OCI-LY3 (cell line): ENCODE results near the gene TRIM24.

ENCODE experiments used
- H2AFZ ChIP-seq: fragments of 200-600, 300-600 bp; shearing (Covaris generic); 2 replicates; pipeline ENCODE4 v1.6.0; 2014; ENCODE audit warnings: antibody characterized with exemption, low read depth, low read length
- H3K27ac ChIP-seq: fragments of 200-600, 300-600 bp; sonication (generic); 2 replicates; pipeline ENCODE4 v1.5.1; 2014; ENCODE audit warnings: mild to moderate bottlenecking, low read length, moderate library complexity, mixed read lengths
- H3K27me3 ChIP-seq: fragments of 200-600, 300-600 bp; sonication (generic); 2 replicates; pipeline ENCODE4 v1.6.1; 2014; ENCODE audit warnings: low read depth, low read length, mixed read lengths
- H3K36me3 ChIP-seq: fragments of 200-600, 300-600 bp; sonication (generic); replicated peaks from 2 replicates; pipeline ENCODE3; 2014; ENCODE audit warnings: low read depth, low read length, mixed read lengths
- H3K4me1 ChIP-seq: fragments of 300-600, 200-600 bp; sonication (generic); 2 replicates; pipeline ENCODE4 v1.6.1; 2014; ENCODE audit warnings: low read length, mixed read lengths
- H3K4me2 ChIP-seq: fragments of 200-600, 300-600 bp; sonication (generic); 2 replicates; pipeline ENCODE4 v1.6.1; 2014; ENCODE audit warnings: low read length, mixed read lengths
- H3K4me3 ChIP-seq: fragments of 300-600, 200-600 bp; sonication (generic); 2 replicates; pipeline ENCODE4 v1.5.1; 2014; ENCODE audit warnings: antibody characterized with exemption, mild to moderate bottlenecking, low read length, moderate library complexity
- H3K79me2 ChIP-seq: fragments of 300-600, 200-600 bp; shearing (Covaris generic); 2 replicates; pipeline ENCODE4 v1.6.1; 2014; ENCODE audit warnings: mild to moderate bottlenecking, low read length, mixed read lengths
- H3K9ac ChIP-seq: fragments of 300-600, 200-600 bp; shearing (Covaris generic); 2 replicates; pipeline ENCODE4 v1.6.0; 2014; ENCODE audit warnings: mild to moderate bottlenecking, low read length, moderate library complexity
- H3K9me3 ChIP-seq: fragments of 200-600, 300-600 bp; shearing (Covaris generic); 2 replicates; pipeline ENCODE4 v1.6.1; 2014; ENCODE audit warnings: low read length, mixed read lengths; ENCODE audit not compliant: insufficient read depth
- H4K20me1 ChIP-seq: fragments of 200-600, 300-600 bp; sonication (generic); 2 replicates; pipeline ENCODE4 v1.6.1; 2016; ENCODE audit warnings: low read length, mixed read lengths; ENCODE audit not compliant: insufficient read depth
- CTCF ChIP-seq: fragments of 200-600, 300-600 bp; sonication (generic); IDR thresholded peaks from 2 replicates; pipeline ENCODE4 v1.5.1; 2014; ENCODE audit warnings: antibody characterized with exemption, low read length, low read depth
- EZH2phosphoT487 ChIP-seq: fragments of 200-600 bp; shearing (Covaris generic); IDR thresholded peaks from 2 replicates; pipeline ENCODE4 v1.6.1; 2018; ENCODE audit warnings: antibody characterized with exemption, mixed run types, low read depth

The TRIM24 gene

DNA sequence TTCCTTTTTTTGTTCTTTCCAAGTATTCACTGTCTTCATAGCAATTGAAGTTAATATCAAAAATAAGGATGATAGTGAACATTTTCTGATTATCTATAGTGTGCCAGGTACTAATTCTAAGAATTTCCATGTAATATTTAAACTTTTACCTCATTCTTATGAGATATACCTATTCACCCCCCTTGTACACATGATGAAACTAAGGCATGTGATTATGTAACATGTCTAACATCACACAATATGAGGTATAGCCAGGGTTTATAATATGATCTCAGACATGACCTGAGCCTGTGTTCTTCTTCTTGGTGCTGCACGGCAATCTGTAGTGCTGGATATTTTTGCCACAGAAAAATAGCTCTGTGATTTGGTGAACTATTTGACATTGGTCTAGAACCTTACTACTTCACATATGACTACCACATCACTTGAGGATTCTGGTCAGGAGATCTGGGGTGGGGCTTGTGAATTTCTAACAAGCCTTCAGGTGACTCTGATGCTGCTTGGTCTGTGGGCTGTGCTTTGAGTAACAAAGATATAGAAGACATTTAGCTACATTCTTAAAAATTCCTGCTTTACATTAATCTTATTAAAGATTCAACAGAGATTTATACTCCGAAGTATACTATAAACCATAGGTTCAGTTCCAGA lies 79.1 kb downstream of the TRIM24 start:
- Histone ChIP-seq H3K36me3 (peaks cover 12% of the 10 kb centered on the region), H3K27me3 (no peaks in the 10 kb centered on the region), H3K27ac (no peak overlapping the region), H3K9me3 (no peaks in the 10 kb centered on the region), H2AFZ (no peak overlapping the region), H4K20me1 (0 out of 2 replicates have a peak, but pooled peaks cover 5% of the 10 kb centered on the region), H3K4me1 (peaks cover 11% of the 10 kb centered on the region), H3K79me2 (no peaks in the 10 kb centered on the region), H3K4me3 (no peak overlapping the region), H3K4me2 (no peak overlapping the region), H3K9ac (no peak overlapping the region)
- no peak for TF ChIP-seq EZH2phosphoT487
- TF ChIP-seq CTCF, result no peak

DNA sequence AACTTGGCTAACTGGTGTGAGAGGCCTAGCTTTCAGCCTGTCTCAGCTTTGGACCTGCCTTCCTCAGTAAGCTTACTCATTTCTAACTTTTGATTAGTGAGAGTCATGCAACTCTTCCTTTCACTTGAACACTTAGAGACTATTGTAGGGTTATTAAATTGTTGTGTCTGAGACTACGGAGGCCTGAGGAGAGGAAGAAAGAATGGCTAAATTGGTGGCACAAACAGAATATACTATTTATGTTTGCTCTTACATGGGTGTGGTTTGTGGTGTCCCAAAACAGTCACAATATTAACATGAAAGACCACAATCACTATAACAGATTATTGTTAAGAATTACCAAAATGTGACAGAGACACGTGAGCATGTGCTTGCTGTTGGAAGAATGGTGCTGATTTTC lies 82.1 kb downstream of the TRIM24 start:
- Histone ChIP-seq H3K27me3 (no peaks in the 10 kb centered on the region), H4K20me1 (0 out of 2 replicates have a peak, but pooled peaks cover 5% of the 10 kb centered on the region), H3K4me2 (peak overlapping the region; percentile 28; the same call in 1 of the 2 replicates)

DNA sequence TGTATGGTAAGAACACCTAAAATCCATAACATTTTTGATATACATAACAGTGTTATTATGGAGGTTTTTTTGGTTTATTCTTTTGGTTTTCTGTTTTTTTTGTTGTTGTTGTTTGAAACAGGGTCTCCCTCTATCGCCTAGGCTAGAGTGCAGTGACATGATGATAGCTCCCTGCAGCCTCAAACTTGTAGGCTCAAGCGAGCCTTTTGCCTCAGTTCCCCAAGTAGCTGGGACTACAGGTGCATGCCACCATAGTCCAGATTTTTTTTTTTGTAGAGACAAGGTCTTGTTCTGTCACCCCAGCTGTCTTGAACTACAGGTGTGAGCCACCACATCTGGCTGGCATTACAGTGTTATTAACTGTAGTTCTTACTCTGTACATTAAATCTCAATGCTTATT lies 83.7 kb downstream of the TRIM24 start:
- peaks cover 25% of the 10 kb centered on the region for H3K36me3 ChIP-seq

More for the DNA sequence above, 82.1 kb downstream of the TRIM24 start:
- H3K36me3 ChIP-seq, result peaks cover 25% of the 10 kb centered on the region
- H3K9me3 ChIP-seq, result no peaks in the 10 kb centered on the region
- no peak for TF ChIP-seq CTCF
- no peak for TF ChIP-seq EZH2phosphoT487
- H3K9ac ChIP-seq, result no peak overlapping the region
- no peak overlapping the region for H3K4me3 ChIP-seq
- no peak overlapping the region for H2AFZ ChIP-seq
- H3K4me1 ChIP-seq, result peaks cover 11% of the 10 kb centered on the region
- H3K27ac ChIP-seq, result no peak overlapping the region
- no peaks in the 10 kb centered on the region for H3K79me2 ChIP-seq

DNA sequence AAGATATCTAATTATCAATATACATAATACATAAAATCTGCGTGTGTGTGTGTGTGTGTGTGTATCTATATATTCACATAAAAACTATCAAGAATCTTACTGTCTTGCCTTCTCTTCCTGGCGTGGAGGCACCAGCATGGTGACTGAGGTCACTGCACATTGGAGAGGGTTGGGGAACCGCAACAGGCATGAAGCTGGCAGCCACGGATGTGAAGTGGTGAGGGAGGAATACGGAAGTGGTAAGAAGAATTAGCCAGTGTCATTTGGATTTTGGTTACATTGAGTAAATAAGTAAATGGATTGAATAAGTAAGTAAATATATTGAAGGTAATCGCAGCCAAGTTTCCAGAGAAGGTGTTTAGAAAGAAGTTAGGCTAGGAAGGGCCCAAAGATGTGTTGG lies 85.1 kb downstream of the TRIM24 start:
- Histone ChIP-seq H3K4me1 (peaks cover 23% of the 10 kb centered on the region), H3K9ac (no peak overlapping the region), H3K79me2 (no peaks in the 10 kb centered on the region), H3K4me2 (no peak overlapping the region), H3K27ac (no peak overlapping the region), H3K9me3 (no peaks in the 10 kb centered on the region), H3K27me3 (no peaks in the 10 kb centered on the region), H2AFZ (no peak overlapping the region), H3K36me3 (peaks cover 24% of the 10 kb centered on the region), H3K4me3 (no peak overlapping the region), H4K20me1 (0 out of 2 replicates have a peak, but pooled peaks cover 5% of the 10 kb centered on the region)
- TF ChIP-seq CTCF, result no peak
- TF ChIP-seq EZH2phosphoT487, result no peak

More for the DNA sequence above, 83.7 kb downstream of the TRIM24 start:
- TF ChIP-seq CTCF (no peak), EZH2phosphoT487 (no peak)
- Histone ChIP-seq H3K9me3 (no peaks in the 10 kb centered on the region), H4K20me1 (0 out of 2 replicates have a peak, but pooled peaks cover 5% of the 10 kb centered on the region), H3K4me1 (peaks cover 11% of the 10 kb centered on the region), H3K79me2 (no peaks in the 10 kb centered on the region), H3K4me2 (no peak overlapping the region), H3K9ac (no peak overlapping the region), H3K4me3 (no peak overlapping the region), H2AFZ (no peak overlapping the region), H3K27me3 (no peaks in the 10 kb centered on the region), H3K27ac (no peak overlapping the region)
